ENCODE data around the gene COG4.

- TF ChIP-seq POLR2A (IDR thresholded peaks at IDR 0.05) = no peak
- no peak for TF ChIP-seq CTCF (IDR thresholded peaks at IDR 0.05)
Observed at GRCh38 chr16:70434484-70435260, 88.7 kb downstream of the COG4 start.
